ENCODE data around the gene LCN12. TPM values are rescaled to one million over a fixed set of nuclear protein-coding genes. Genes with fewer than 3 reads are reported as not detected.

The LCN12 gene
- total RNA-seq, 1 experiment from 2014 or later, result 4.2 TPM

- TF ChIP-seq ZBTB33 (IDR thresholded peaks at IDR 0.05; ENCODE audit: extremely low read depth, insufficient replicate concordance, low read length) (no peak), RAD21 (IDR thresholded peaks at IDR 0.05; ENCODE audit: low read depth) (peak; percentile 11; the same call in 1 of the 2 replicates)
These were observed 26.5 kb upstream of the LCN12 start (continued) for GRCh38 chr9:136925414-136926153.

GRCh38 chr9:136926154-136926704 lies 25.8 kb upstream of the LCN12 start:
- peak; percentile 62 for ATAC-seq
- Histone ChIP-seq H3K27ac (ENCODE audit: low read depth, low read length) (no peak overlapping the region), H3K36me3 (ENCODE audit: control insufficient read depth in 1 of 2, insufficient read depth in 2 of 2, low read length in 2 of 2) (peaks cover 3 to 26% of the 10 kb centered on the region in 2 experiments; a peak in 2 of 4 replicates), H3K27me3 (ENCODE audit: insufficient read depth, low read length) (no peaks in the 10 kb centered on the region), H3K9me2 (ENCODE audit: insufficient read depth) (no peaks in the 10 kb centered on the region), H3K79me2 (ENCODE audit: insufficient read depth, low read length) (no peaks in the 10 kb centered on the region), H3K4me1 (ENCODE audit: control insufficient read depth in 1 of 2, insufficient read depth in 2 of 2, low read length in 2 of 2) (no peaks in the 10 kb centered on the region), H3K9me3 (ENCODE audit: control insufficient read depth in 1 of 2, insufficient read depth in 1 of 2, low read depth in 1 of 2, low read length in 2 of 2) (no peaks in the 10 kb centered on the region), H3K9ac (ENCODE audit: low read length) (no peak overlapping the region), H2AFZ (ENCODE audit: low read depth, low read length, poor library complexity, severe bottlenecking) (no peak overlapping the region), H3K4me3 (replicated peaks in 1 of 2; ENCODE audit: low read depth in 1 of 2, low read length in 2 of 2) (no peak overlapping the region), H4K20me1 (ENCODE audit: insufficient read depth) (no peaks in the 10 kb centered on the region), H3K4me2 (ENCODE audit: low read length) (no peak overlapping the region)
- POLR2A ChIA-PET, result interaction anchor here (0.6 kb wide), 1 partner anchor 12 kb away, joined by 3 read pairs; no protein-coding TSS in a partner anchor
- intact Hi-C loops (cut with micrococcal nuclease), result no loop called here
- RAD21 ChIA-PET (ENCODE audit: low non-redundant PET in 1 of 2, low total read pairs in 2 of 2, uncharacterized antibody in 2 of 2, unreplicated experiment in 2 of 2), result no interaction called here
- no peak for DNase-seq (ENCODE audit: low read depth, low spot score)
- BruUV-seq (replicated peaks), result no TSS peak
- TF ChIP-seq CTCF (IDR thresholded peaks at IDR 0.05 in 2 of 3, conservative IDR thresholded peaks at IDR 0.05 in 1 of 3; ENCODE audit: borderline replicate concordance in 1 of 3, insufficient read depth in 1 of 3, low read depth in 2 of 3, low read length in 2 of 3) (peak in 1 of 3 experiments; percentile 14; a peak in 1 of 6 replicates), YY1 (IDR thresholded peaks at IDR 0.05; ENCODE audit: extremely low read depth, insufficient replicate concordance, low read depth, low read length) (no peak)
- CTCF ChIA-PET, result no interaction called here
